Subcutaneous adipose tissue (tissue), 4 donors: Measurements from ENCODE around the gene SYTL3. TPM values are rescaled to one million over a fixed set of nuclear protein-coding genes. Genes with fewer than 3 reads are reported as not detected.

ENCODE experiments used
- CTCF ChIP-seq: fragments of 450-650 bp; IDR thresholded peaks from one replicate; pipeline ENCODE4 v1.5.1; 2016; ENCODE audit warnings: low read depth, mild to moderate bottlenecking, control low read depth, antibody characterized with exemption, moderate library complexity
- total RNA-seq, 4 donors: library from RNA; depleted of rRNA; stranded (reverse); fragments of >200 nt; gene quantifications; one replicate each; pipeline ENCODE4 v1.1.0, GENCODE V29; 2016

SYTL3 gene
- total RNA-seq, 4 donors from 2014 or later = 1.3 to 18.2 (median 6.3) TPM

DNA sequence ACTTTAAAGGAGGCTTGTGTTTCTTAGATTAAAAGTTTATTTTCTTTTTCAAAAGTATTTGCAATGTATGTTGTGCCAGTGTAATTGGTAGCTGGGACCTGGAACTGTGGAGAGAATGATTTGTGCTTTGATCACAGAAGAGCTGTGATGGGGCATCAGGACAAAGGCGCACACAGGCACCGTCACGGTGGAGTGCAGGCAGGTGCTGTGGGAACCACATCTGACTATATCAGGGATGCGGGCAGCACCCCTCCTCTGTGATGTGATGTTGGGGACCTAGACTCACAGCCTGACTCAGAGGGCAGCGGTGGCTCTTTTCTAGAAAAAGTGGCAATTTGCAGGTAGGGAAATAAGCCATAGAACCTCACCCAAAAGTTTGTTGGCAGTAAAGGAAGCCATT lies 34.5 kb downstream of the SYTL3 start:
- TF ChIP-seq CTCF = no peak

DNA sequence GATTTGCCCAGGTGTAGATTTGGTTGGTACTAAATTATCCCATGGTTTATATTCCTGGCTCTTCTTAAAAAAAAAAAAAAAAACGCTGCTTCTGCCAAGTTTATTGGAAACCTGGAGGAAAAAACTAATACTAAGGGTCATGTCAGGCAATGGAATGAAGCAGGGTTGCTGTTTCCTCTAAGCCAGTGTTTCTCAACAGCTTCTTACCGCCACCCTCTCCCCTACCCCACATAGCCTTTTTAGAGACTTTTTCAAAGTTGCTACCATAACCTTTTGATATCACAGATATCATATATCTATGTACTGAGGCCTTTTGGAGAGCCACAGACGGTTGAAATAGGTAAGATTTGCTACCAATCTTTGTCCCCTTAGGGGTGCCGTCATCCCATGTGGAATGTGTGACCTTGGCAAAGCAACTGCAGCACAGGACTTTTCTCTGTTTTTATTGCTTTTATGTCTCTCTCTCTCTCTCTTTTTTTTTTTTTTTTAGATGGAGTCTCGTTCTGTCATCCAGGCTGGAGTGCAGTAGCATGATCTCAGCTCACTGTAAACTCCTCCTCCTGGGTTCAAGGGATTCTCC lies 35.0 kb downstream of the SYTL3 start:
- TF ChIP-seq CTCF = no peak

DNA sequence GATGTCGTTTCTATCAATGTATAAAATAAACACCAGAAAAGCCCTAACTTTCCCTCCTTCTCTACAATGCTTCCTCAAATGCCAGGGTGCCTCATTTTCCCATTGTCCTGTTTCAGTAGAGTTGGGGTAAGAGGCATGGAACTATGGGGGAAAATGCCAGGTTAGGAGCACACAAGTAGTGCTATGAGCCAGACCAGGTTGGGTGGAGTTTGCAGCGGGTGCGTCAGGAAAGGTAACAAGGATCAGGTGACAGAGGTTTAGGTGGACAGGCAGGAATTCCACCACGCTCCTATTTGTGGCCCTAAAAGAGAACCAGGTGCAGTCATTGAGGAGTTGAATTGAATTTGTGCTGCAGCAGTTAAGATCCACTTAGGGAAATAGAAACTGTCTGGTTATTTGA lies 36.5 kb downstream of the SYTL3 start:
- no peak for TF ChIP-seq CTCF

- TF ChIP-seq CTCF = no peak
Observed at GRCh38 chr6:158686791-158687381, 37.0 kb downstream of the SYTL3 start.

DNA sequence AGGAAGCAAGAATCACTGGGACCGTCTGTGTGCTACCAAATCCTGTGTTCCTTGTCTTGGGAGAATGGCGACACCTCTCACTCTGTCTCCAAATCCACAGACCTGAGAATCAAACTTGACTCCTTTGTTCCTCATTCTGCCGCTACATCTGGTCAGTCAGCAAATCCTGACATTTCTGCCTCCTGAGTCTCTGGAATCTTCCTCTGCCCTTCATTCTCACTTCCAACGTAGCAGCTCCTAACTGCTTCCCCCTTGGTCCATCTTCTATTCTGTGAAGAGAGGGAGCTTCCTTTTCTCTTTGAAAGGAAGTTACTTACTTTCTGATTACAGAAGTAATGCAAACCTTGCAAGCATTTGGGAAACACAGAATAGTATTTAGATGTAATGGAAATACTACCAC lies 37.7 kb downstream of the SYTL3 start:
- no peak for TF ChIP-seq CTCF

DNA sequence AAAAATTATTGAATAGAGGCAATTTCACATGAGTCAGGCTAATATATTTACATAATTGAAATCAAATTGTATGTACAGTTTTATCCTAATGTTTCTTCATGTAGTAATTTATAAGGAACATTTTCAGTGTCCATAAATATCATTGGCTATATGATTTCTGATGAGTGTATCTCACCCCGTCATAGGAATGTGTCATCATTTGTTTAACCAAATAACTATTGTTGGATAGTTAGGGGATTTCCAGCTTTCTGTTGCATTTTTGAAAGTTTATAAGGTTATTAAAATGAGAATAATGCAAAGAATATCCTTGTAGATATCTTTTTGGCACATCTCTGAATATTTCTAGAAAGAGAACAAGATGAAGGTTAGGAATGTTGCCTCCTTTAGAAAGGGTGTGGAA lies 39.0 kb downstream of the SYTL3 start:
- no peak for TF ChIP-seq CTCF

DNA sequence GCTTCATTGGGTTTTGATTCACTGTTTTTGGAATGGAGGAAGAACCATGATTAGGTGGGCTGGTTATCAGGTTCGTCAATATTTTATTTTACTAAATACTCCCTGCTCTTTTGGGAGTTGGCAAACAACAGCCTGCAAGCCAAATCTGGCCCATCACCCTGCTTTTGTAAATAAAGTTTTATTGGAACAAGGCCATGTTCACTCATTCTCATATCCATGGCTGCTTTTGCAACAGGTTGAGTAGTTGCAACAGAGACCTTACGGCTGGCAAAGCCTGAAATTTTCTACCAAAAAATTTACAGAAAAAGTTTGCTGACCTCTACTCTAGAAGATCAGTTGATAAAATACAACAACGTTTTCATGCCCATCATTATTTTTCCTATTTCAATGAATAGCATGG lies 45.1 kb downstream of the SYTL3 start:
- TF ChIP-seq CTCF = no peak
